ENCODE results near the gene TRIM63.

DNA sequence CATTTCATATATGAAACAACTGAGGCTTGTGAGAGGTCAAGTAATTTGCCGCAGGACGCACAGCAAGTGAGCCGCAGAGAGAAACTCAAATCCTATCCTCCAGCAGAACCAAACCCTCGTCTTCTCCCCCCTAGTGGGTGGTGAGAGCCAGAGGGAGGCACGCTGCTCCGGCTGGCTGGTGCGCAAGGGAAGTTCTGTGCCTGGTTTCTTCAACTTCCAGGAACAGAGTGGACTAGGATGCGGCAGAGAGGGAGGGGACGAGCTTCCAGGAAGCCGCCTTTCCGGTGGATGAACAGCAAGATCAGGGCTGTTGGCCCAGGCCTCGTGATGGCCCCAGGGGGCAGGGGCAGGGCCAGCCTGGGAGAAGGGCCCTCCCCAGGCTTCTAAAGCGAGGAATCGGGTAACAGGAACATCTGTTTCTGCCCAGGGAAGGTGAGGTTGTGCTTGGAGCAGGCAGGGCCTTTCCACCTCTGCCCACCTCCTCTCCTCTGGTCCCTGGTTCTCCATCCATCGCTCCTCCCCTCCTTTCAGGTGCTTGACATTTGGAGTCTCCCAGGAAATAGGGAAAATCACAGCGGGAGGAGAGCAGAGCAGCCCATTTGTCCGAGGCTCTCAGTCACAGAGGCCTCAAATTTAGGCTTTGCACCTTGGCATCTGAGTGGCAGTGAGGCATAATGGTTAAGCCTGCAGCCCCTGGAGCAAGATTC, 27.4 kb upstream of the TRIM63 start:
- TF ChIP-seq CTCF (IDR thresholded peaks at IDR 0.05), result no peak
- TF ChIP-seq EZH2 (IDR thresholded peaks at IDR 0.05; ENCODE audit: borderline replicate concordance, insufficient read depth, low read depth, low read length, poor library complexity, severe bottlenecking), result no peak

Data from B cell (primary cell).